HT-29 (cell line): ENCODE measurements around the gene MVK. TPM values are rescaled to one million over a fixed set of nuclear protein-coding genes. Genes with fewer than 3 reads are reported as not detected.

Source experiments
- DNase-seq: peaks from one replicate; pipeline ENCODE4 v3.0.0-alpha.2; 2015; ENCODE audit warnings: low spot score
- total RNA-seq: library from RNA; depleted of rRNA; stranded (reverse); fragments of >200 nt; shearing (Covaris generic); gene quantifications from 2 replicates; pipeline ENCODE4 v1.2.3, GENCODE V29; 2014

The MVK gene
- total RNA-seq, 1 experiment from 2014 or later, result 69.0 TPM

- no peak for DNase-seq
These were observed 10.0 kb upstream of the MVK start for GRCh38 chr12:109563291-109564284.

GRCh38 chr12:109566424-109566823 lies 7.2 kb upstream of the MVK start:
- DNase-seq, result no peak

GRCh38 chr12:109567296-109567695 lies 6.3 kb upstream of the MVK start:
- DNase-seq, result no peak

GRCh38 chr12:109567967-109568366 lies 5.6 kb upstream of the MVK start:
- no peak for DNase-seq

GRCh38 chr12:109568486-109568885 lies 5.1 kb upstream of the MVK start:
- no peak for DNase-seq

GRCh38 chr12:109571773-109572505 lies 1.7 kb upstream of the MVK start:
- DNase-seq, result no peak

GRCh38 chr12:109572506-109572845 lies 1.1 kb upstream of the MVK start:
- no peak for DNase-seq

GRCh38 chr12:109573914-109574244 lies 285 bp downstream of the MVK start:
- peak; percentile 10 for DNase-seq

- no peak for DNase-seq
These were observed 2.1 kb downstream of the MVK start for GRCh38 chr12:109575683-109576082.

GRCh38 chr12:109577311-109577710 lies 3.7 kb downstream of the MVK start:
- no peak for DNase-seq

GRCh38 chr12:109578330-109578927 lies 4.8 kb downstream of the MVK start:
- no peak for DNase-seq

- no peak for DNase-seq
These were observed 6.0 kb downstream of the MVK start for GRCh38 chr12:109579639-109580038.

- DNase-seq, result no peak
These were observed 6.7 kb downstream of the MVK start for GRCh38 chr12:109580272-109580671.

- no peak for DNase-seq
These were observed 7.2 kb downstream of the MVK start for GRCh38 chr12:109580684-109581333.

GRCh38 chr12:109581334-109581691 lies 7.7 kb downstream of the MVK start:
- DNase-seq, result no peak

GRCh38 chr12:109581856-109582255 lies 8.3 kb downstream of the MVK start:
- no peak for DNase-seq

- no peak for DNase-seq
These were observed 9.0 kb downstream of the MVK start for GRCh38 chr12:109582636-109583035.

GRCh38 chr12:109583733-109584132 lies 10.1 kb downstream of the MVK start:
- DNase-seq, result no peak

- no peak for DNase-seq
These were observed 13.0 kb downstream of the MVK start for GRCh38 chr12:109586385-109587296.

- no peak for DNase-seq
These were observed 14.3 kb downstream of the MVK start for GRCh38 chr12:109587921-109588320.
